ENCODE data around the gene MYO7B. TPM values are rescaled to one million over a fixed set of nuclear protein-coding genes. Genes with fewer than 3 reads are reported as not detected.

Gene MYO7B
- total RNA-seq, 4 donors from 2014 or later, result 0.27 to 0.77 (median 0.54) TPM; not detected in 1

DNA sequence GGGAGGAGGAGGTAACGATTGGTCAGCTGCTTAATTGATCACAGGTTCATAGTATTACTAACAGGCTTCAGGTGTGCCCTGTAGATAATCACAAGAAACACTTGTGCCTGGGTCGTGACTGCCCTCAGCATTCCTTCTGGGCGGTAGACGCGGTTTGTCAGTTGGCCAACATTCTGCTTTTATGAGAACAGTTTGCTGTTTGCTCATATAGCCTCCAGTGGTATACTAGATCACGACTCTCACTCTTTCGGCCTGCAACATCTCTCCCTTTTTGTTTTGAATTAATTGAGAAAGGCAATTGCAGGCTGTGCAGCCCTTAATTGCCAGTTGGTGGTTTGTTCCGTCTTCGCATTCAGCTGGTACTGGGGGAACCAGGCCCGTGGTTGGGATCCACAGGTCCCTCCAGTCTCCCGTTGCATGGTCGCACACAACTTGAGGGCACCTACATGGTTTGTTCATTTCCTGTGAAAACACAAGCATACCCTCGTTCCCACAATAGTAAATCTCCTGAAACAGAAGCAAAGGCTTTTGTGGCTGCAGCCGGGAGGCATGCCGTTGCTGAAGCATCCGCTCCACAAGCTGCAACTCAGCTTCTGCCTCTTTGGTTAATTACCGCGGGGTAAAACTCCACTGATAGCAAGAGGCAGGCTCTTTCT, 80.2 kb downstream of the MYO7B start:
- peaks cover 11% of the 10 kb centered on the region for H3K27me3 ChIP-seq
- no peak for ATAC-seq
- H3K4me1 ChIP-seq, result no peaks in the 10 kb centered on the region
- no peak overlapping the region for H3K27ac ChIP-seq
- H3K9me3 ChIP-seq, result peaks cover 0 to 33% (median 0%) of the 10 kb centered on the region in 3 donors
- H3K4me3 ChIP-seq, result no peak overlapping the region
- TF ChIP-seq POLR2A (IDR thresholded peaks at IDR 0.05), result no peak
- no peaks in the 10 kb centered on the region for H3K36me3 ChIP-seq
- 76 to 79% methylated on average over 6 to 15 of the region's 18 CpGs for WGBS, 2 donors (ENCODE audit: low coverage in 1 of 2)

DNA sequence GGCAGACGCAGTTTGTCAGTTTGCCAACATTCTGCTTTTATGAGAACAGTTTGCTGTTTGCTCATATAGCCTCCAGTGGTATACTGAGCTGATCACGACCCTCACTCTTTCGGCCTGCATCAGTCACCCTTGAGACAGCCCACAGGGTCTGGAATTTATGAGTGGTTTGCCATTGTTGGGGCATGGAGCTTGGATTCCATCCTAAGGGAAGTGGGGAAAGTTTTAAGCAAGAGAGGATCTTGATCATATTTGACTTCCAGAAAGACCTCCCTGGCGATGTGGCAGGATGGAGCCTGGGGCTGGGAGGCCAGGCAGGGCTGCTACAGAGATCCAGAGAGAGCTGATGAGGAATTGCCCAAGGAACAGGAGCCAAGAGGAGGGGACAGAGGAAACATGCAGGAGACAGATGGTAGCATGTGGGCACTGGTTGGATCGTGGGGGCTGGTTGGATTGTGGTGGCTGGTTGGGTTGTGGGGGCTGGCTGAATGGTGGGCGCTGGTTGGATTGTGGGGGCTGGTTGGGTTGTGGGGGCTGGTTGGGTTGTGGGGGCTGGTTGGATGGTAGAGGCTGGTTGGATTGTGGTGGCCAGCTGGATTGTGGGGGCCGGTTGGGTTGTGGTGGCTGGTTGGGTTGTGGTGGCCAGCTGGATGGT, 83.2 kb downstream of the MYO7B start:
- peaks cover 35% of the 10 kb centered on the region for H3K27me3 ChIP-seq
- H3K4me3 ChIP-seq, result no peak overlapping the region
- peaks cover 0 to 4% (median 0%) of the 10 kb centered on the region in 3 donors for H3K9me3 ChIP-seq
- ATAC-seq, result no peak
- TF ChIP-seq POLR2A (IDR thresholded peaks at IDR 0.05) (no peak), EP300 (IDR thresholded peaks at IDR 0.05) (no peak), POLR2AphosphoS5 (IDR thresholded peaks at IDR 0.05) (no peak)
- TF ChIP-seq, protein P1, sequence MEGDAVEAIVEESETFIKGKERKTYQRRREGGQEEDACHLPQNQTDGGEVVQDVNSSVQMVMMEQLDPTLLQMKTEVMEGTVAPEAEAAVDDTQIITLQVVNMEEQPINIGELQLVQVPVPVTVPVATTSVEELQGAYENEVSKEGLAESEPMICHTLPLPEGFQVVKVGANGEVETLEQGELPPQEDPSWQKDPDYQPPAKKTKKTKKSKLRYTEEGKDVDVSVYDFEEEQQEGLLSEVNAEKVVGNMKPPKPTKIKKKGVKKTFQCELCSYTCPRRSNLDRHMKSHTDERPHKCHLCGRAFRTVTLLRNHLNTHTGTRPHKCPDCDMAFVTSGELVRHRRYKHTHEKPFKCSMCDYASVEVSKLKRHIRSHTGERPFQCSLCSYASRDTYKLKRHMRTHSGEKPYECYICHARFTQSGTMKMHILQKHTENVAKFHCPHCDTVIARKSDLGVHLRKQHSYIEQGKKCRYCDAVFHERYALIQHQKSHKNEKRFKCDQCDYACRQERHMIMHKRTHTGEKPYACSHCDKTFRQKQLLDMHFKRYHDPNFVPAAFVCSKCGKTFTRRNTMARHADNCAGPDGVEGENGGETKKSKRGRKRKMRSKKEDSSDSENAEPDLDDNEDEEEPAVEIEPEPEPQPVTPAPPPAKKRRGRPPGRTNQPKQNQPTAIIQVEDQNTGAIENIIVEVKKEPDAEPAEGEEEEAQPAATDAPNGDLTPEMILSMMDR (IDR thresholded peaks at IDR 0.05), result no peak
- no peak overlapping the region for H3K27ac ChIP-seq
- no peaks in the 10 kb centered on the region for H3K4me1 ChIP-seq
- H3K36me3 ChIP-seq, result no peaks in the 10 kb centered on the region
- WGBS, 2 donors (ENCODE audit: low coverage in 1 of 2), result 43 to 75% methylated on average over 4 to 7 of the region's 7 CpGs

DNA sequence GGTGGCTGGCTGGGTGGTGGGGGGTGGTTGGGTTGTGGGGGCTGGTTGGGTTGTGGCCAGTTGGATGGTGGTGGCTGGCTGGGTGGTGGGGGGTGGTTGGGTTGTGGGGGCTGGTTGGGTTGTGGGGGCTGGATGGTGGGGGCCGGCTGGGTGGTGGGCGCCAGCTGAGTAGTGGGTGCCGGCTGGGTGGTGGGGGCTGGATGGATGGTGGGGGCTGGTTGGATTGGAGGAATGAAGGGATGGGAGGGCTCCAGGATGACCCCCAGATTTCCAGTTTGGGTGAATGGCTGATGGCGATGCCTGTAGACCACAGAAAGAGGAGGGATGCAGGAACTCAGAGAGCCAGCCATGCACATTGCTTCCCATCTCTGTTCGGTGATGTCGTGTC, 83.7 kb downstream of the MYO7B start:
- Histone ChIP-seq H3K4me1 (no peaks in the 10 kb centered on the region), H3K4me3 (no peak overlapping the region), H3K27me3 (peaks cover 40% of the 10 kb centered on the region), H3K9me3 (no peaks in the 10 kb centered on the region), H3K27ac (no peak overlapping the region), H3K36me3 (no peaks in the 10 kb centered on the region)
- TF ChIP-seq EP300 (IDR thresholded peaks at IDR 0.05) (no peak), POLR2AphosphoS5 (IDR thresholded peaks at IDR 0.05) (no peak)
- no peak for ATAC-seq
- WGBS, 2 donors (ENCODE audit: low coverage in 1 of 2), result 93 to 94% methylated on average over 3 to 4 of the region's 6 CpGs

DNA sequence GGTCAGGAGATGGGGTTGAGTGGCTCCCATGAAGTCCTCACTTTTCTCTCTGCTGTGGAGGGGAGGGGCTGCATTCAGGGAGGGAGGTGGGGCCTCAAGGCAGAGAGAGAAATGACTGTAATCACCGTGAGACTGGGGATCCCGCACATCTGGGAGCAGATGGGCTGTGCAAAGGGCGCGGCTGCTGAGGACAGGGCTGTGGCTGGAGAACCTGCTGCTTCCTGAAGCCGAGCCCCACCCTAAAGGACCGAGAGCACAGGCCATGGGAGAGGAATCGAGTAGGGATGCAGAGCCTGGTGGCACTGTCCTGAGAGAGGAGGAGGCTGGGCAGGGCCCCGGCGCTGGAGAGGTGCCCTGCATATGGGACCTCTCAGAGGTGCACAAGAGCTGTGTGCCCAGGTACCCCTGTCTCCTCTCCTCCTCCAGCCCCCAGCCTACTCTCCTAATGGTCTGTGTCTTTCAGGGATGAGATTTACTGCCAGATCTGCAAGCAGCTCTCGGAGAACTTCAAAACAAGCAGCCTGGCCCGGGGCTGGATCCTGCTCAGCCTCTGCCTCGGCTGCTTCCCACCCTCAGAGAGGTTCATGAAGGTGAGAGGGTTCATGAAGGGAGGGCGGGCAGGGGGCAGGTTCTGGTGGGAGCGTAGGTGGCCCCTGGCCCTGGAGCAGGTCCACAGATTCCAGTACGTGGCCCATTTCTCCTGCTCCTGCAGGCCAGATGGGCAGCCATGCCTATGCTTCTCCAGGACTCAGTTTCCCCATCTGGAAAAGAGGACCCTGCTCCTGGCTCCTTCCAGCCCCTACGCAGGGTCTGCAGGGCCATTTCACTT, 84.6 kb downstream of the MYO7B start:
- Histone ChIP-seq H3K4me1 (no peaks in the 10 kb centered on the region), H3K4me3 (no peak overlapping the region), H3K36me3 (no peaks in the 10 kb centered on the region), H3K27ac (no peak overlapping the region), H3K9me3 (no peaks in the 10 kb centered on the region), H3K27me3 (peaks cover 49% of the 10 kb centered on the region)
- WGBS, 2 donors (ENCODE audit: low coverage in 1 of 2), result 61% methylated on average over 8 of the region's 16 CpGs; no CpG with 5 or more reads in 1 of the 2 donors
- TF ChIP-seq, protein P1 (IDR thresholded peaks at IDR 0.05), result no peak
- TF ChIP-seq POLR2A (IDR thresholded peaks at IDR 0.05) (no peak), EP300 (IDR thresholded peaks at IDR 0.05) (no peak), POLR2AphosphoS5 (IDR thresholded peaks at IDR 0.05) (no peak)
- ATAC-seq, result no peak

DNA sequence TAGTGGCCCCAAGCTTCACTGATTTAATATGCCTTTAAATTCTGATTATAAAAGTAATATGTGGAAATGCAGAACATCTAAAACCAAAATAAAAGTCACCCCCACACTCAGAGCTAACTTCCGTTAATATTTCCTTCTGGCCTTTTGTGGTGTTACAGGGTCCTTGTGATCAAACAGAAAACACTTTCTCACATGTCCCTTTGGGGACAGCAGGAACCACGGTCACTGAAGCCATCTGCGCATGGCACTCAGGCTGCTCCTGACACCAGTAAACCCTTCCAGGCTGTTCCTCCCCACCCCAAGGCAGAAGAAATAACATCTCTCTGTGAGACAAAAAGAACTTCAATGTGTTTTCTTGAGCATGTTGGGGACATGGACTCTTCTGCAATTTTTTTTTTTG, 85.4 kb downstream of the MYO7B start:
- H3K9me3 ChIP-seq, result no peaks in the 10 kb centered on the region
- no peak overlapping the region for H3K27ac ChIP-seq
- TF ChIP-seq POLR2AphosphoS5 (IDR thresholded peaks at IDR 0.05) (no peak), EP300 (IDR thresholded peaks at IDR 0.05) (no peak), POLR2A (IDR thresholded peaks at IDR 0.05) (no peak)
- TF ChIP-seq, protein P1 (IDR thresholded peaks at IDR 0.05), result no peak
- no peaks in the 10 kb centered on the region for H3K36me3 ChIP-seq
- no peak overlapping the region for H3K4me3 ChIP-seq
- 46 to 93% methylated on average over 3 of the region's 3 CpGs for WGBS, 2 donors (ENCODE audit: low coverage in 1 of 2)
- H3K27me3 ChIP-seq, result peaks cover 57% of the 10 kb centered on the region
- no peak for ATAC-seq
- H3K4me1 ChIP-seq, result no peaks in the 10 kb centered on the region

Measured in gastroesophageal sphincter (tissue), 4 donors.